Sigmoid colon (tissue), 7 donors: ENCODE measurements around the gene CPA1. TPM values are rescaled to one million over a fixed set of nuclear protein-coding genes. Genes with fewer than 3 reads are reported as not detected.

Experiments used
- DNase-seq: peaks from one replicate; pipeline ENCODE4 v3.0.0-alpha.2; 2019
- H3K27ac ChIP-seq, 4 donors: fragments of 200-600 bp; sonication (generic); one replicate each; pipeline ENCODE4 v1.5.1; 2016 to 2019; ENCODE audit warnings: mild to moderate bottlenecking in 1 of 4
- H3K27me3 ChIP-seq, 3 donors: fragments of 200-600 bp; sonication (generic); one replicate each; pipeline ENCODE4 v1.5.1; 2019; ENCODE audit warnings: mild to moderate bottlenecking in 1 of 3
- H3K36me3 ChIP-seq, 4 donors: fragments of 200-600 bp; sonication (generic); one replicate each; pipeline ENCODE4 v1.5.1; 2016 to 2019
- H3K4me1 ChIP-seq, 4 donors: fragments of 200-600 bp; sonication (generic); one replicate each; pipeline ENCODE4 v1.5.1; 2017 to 2019
- H3K4me3 ChIP-seq, 4 donors: fragments of 200-600 bp; sonication (generic); one replicate each; pipeline ENCODE4 v1.5.1; 2017 to 2019; ENCODE audit warnings: mild to moderate bottlenecking in 2 of 4, moderate library complexity in 1 of 4
- H3K9me3 ChIP-seq, 4 donors: fragments of 200-600 bp in 3 of 4; sonication (generic) in 3 of 4; one replicate each; pipeline versions ENCODE4 v1.5.1 to v1.6.1; 2013 to 2019
- CTCF ChIP-seq, 4 experiments: fragments of 450-650 bp in 3 of 4; fragments of 200-600 bp in 1 of 4; IDR thresholded peaks; one replicate each; pipeline ENCODE4 v1.5.1; 2016 to 2019; ENCODE audit warnings: antibody characterized with exemption in 4 of 4, mild to moderate bottlenecking in 3 of 4, moderate library complexity in 2 of 4
- EP300 ChIP-seq, 4 donors: sonication (generic); formaldehyde crosslinking; IDR thresholded peaks; one replicate each; pipeline ENCODE4 v1.6.1; 2017; ENCODE audit warnings: antibody characterized with exemption in 4 of 4
- POLR2A ChIP-seq, 2 donors: fragments of 450-650 bp; IDR thresholded peaks; one replicate each; pipeline ENCODE4 v1.6.1; 2016; ENCODE audit warnings: antibody characterized with exemption in 2 of 2, mild to moderate bottlenecking in 2 of 2, moderate library complexity in 2 of 2
- POLR2AphosphoS5 ChIP-seq, 4 donors: sonication (generic); formaldehyde crosslinking; IDR thresholded peaks; one replicate each; pipeline ENCODE4 v1.6.1; 2017; ENCODE audit warnings: antibody characterized with exemption in 4 of 4
- WGBS, 2 donors: extraction: QIAGEN DNeasy Blood & Tissue Kit; methylation state at CpG; one replicate each; pipeline ENCODE4 v1.1.7; 2013; 5-methylcytosine and 5-hydroxymethylcytosine counted together
- intact Hi-C: fragments of 100-400 bp; cut with DNase I; formaldehyde crosslinking; loops from one replicate; pipeline ENCODE4 v1.15.1; 2023
- polyA plus RNA-seq, 3 donors: library from polyadenylated mRNA; stranded (reverse); fragments of 200-250 nt; gene quantifications; one replicate each; pipeline ENCODE4 v1.2.3, GENCODE V29; 2013
- total RNA-seq, 4 donors: library from RNA; depleted of rRNA; stranded (reverse); fragments of >200 nt; gene quantifications; one replicate each; pipeline ENCODE4 v1.1.0, GENCODE V29; 2016
- donor health status: healthy with polysubstance abuse.
- donor health status: Bipolar disorder and iron deficiency.
- donor health status: healthy.

CPA1 gene
- total and polyA plus RNA-seq, 7 donors: 0.34 to 7.8 (median 1.7) TPM; not detected in 3

- no peak for DNase-seq
- 85 to 86% methylated on average over 10 of the region's 10 CpGs for WGBS, 2 donors
These were observed 768 bp upstream of the CPA1 start for GRCh38 chr7:130379532-130379920.

GRCh38 chr7:130380861-130381455 is 664 bp downstream of the CPA1 start:
- Histone ChIP-seq H3K4me1 (peaks cover 0 to 19% (median 12%) of the 10 kb centered on the region in 4 donors), H3K27ac (no peak overlapping the region), H3K9me3 (peaks cover 0 to 2% (median 0%) of the 10 kb centered on the region in 4 donors), H3K27me3 (no peaks in the 10 kb centered on the region), H3K36me3 (no peaks in the 10 kb centered on the region), H3K4me3 (no peak overlapping the region)
- no peak for DNase-seq
- WGBS, 2 donors: 92 to 96% methylated on average over 7 of the region's 7 CpGs
- intact Hi-C loops: no loop called here
- TF ChIP-seq POLR2AphosphoS5 (IDR thresholded peaks at IDR 0.05) (no peak), CTCF (IDR thresholded peaks at IDR 0.05) (no peak), EP300 (IDR thresholded peaks at IDR 0.05) (no peak), POLR2A (IDR thresholded peaks at IDR 0.05) (no peak)

More at GRCh38 chr7:130379532-130379920, 768 bp upstream of the CPA1 start:
- TF ChIP-seq POLR2A (IDR thresholded peaks at IDR 0.05) (no peak), EP300 (IDR thresholded peaks at IDR 0.05) (no peak), CTCF (IDR thresholded peaks at IDR 0.05) (no peak)
- Histone ChIP-seq H3K27ac (no peak overlapping the region), H3K27me3 (no peaks in the 10 kb centered on the region), H3K4me3 (no peak overlapping the region), H3K9me3 (peaks cover 0 to 2% (median 0%) of the 10 kb centered on the region in 4 donors), H3K4me1 (peaks cover 0 to 20% (median 14%) of the 10 kb centered on the region in 4 donors), H3K36me3 (no peaks in the 10 kb centered on the region)
- intact Hi-C loops: no loop called here

GRCh38 chr7:130381468-130382312 is 1.4 kb downstream of the CPA1 start:
- Histone ChIP-seq H3K9me3 (no peaks in the 10 kb centered on the region), H3K27ac (no peak overlapping the region), H3K4me3 (no peak overlapping the region), H3K27me3 (no peaks in the 10 kb centered on the region), H3K36me3 (no peaks in the 10 kb centered on the region), H3K4me1 (peaks cover 0 to 19% (median 12%) of the 10 kb centered on the region in 4 donors)
- TF ChIP-seq CTCF (IDR thresholded peaks at IDR 0.05) (no peak), POLR2A (IDR thresholded peaks at IDR 0.05) (no peak), EP300 (IDR thresholded peaks at IDR 0.05) (no peak), POLR2AphosphoS5 (IDR thresholded peaks at IDR 0.05) (no peak)
- 94 to 95% methylated on average over 41 of the region's 41 CpGs for WGBS, 2 donors
- no peak for DNase-seq
- intact Hi-C loops: no loop called here

- H3K27ac ChIP-seq: no peak overlapping the region
- intact Hi-C loops: no loop called here
- H3K4me1 ChIP-seq: peaks cover 0 to 19% (median 12%) of the 10 kb centered on the region in 4 donors
- no peaks in the 10 kb centered on the region for H3K27me3 ChIP-seq
- no peak for TF ChIP-seq POLR2AphosphoS5 (IDR thresholded peaks at IDR 0.05)
- TF ChIP-seq EP300 (IDR thresholded peaks at IDR 0.05): no peak
- TF ChIP-seq POLR2A (IDR thresholded peaks at IDR 0.05): no peak
- 92 to 94% methylated on average over 18 of the region's 18 CpGs for WGBS, 2 donors
- H3K36me3 ChIP-seq: no peaks in the 10 kb centered on the region
- no peak for DNase-seq
- no peak overlapping the region for H3K4me3 ChIP-seq
- no peaks in the 10 kb centered on the region for H3K9me3 ChIP-seq
These were observed 3.1 kb downstream of the CPA1 start for GRCh38 chr7:130383187-130383980.
